SU-DHL-6 (cell line): ENCODE data around the gene EEFSEC.

Source experiments
- CTCF ChIP-seq: fragments of 200-600 bp; sonication (generic); IDR thresholded peaks from one replicate; pipeline ENCODE4 v1.5.1; 2017; ENCODE audit warnings: antibody characterized with exemption, mild to moderate bottlenecking, low read length, moderate library complexity; ENCODE audit not compliant: insufficient read depth, poor library complexity, severe bottlenecking
- EZH2phosphoT487 ChIP-seq: fragments of 200-600 bp; sonication (generic), shearing (Covaris generic); conservative IDR thresholded peaks from 2 replicates; pipeline ENCODE4 v1.6.1; 2018; ENCODE audit warnings: mild to moderate bottlenecking, antibody characterized with exemption, low read length, moderate library complexity, mixed read lengths

DNA sequence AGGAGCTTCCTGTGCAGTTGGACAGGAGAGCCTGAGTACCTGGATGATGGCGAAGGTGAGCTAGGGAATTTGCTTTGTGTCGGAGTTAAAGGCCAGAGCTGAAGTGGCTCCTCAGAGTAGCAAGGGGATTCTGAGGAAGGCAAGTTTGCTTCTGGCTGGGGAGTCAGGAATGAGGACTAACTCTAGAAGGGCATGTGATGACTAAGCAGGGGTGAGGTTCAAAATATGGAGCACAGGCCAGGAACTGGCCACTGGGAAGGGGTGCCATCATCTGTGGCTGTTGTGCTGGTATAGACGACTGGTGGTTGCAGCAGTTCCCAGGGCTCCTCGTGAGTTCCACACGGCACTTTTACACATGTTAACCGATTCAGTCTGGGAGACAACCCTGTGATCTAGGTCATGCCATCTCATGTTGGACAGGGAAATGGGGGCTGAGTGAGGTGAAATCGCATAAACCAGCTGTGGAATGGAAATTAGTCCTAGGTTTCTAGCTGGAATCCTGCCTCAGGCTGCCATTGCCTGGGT is 100.8 kb downstream of the EEFSEC start:
- TF ChIP-seq CTCF = no peak
- TF ChIP-seq EZH2phosphoT487 = no peak
